Suprapubic skin (tissue), 3 donors: ENCODE data around the gene CCDC88C.

Source experiments
- EP300 ChIP-seq: sonication (generic); formaldehyde crosslinking; IDR thresholded peaks from one replicate; pipeline ENCODE4 v1.6.1; 2017; ENCODE audit warnings: antibody characterized with exemption
- POLR2A ChIP-seq, 2 donors: fragments of 450-650 bp; IDR thresholded peaks; one replicate each; pipeline ENCODE4 v1.6.1; 2017; ENCODE audit warnings: antibody characterized with exemption in 2 of 2, mild to moderate bottlenecking in 2 of 2, moderate library complexity in 2 of 2
- TF ChIP-seq, protein P1 (sequence below), 2 donors: fragments of 200-600 bp in 1 of 2; fragments of 450-650 bp in 1 of 2; sonication (generic) in 1 of 2; IDR thresholded peaks; one replicate each; pipeline ENCODE4 v1.5.1; 2016 to 2019; ENCODE audit warnings: antibody characterized with exemption in 2 of 2, mild to moderate bottlenecking in 1 of 2, moderate library complexity in 1 of 2

GRCh38 chr14:91229005-91229382 is 188.6 kb downstream of the CCDC88C start:
- TF ChIP-seq POLR2A (IDR thresholded peaks at IDR 0.05) (no peak), EP300 (no peak)
- TF ChIP-seq, protein P1, sequence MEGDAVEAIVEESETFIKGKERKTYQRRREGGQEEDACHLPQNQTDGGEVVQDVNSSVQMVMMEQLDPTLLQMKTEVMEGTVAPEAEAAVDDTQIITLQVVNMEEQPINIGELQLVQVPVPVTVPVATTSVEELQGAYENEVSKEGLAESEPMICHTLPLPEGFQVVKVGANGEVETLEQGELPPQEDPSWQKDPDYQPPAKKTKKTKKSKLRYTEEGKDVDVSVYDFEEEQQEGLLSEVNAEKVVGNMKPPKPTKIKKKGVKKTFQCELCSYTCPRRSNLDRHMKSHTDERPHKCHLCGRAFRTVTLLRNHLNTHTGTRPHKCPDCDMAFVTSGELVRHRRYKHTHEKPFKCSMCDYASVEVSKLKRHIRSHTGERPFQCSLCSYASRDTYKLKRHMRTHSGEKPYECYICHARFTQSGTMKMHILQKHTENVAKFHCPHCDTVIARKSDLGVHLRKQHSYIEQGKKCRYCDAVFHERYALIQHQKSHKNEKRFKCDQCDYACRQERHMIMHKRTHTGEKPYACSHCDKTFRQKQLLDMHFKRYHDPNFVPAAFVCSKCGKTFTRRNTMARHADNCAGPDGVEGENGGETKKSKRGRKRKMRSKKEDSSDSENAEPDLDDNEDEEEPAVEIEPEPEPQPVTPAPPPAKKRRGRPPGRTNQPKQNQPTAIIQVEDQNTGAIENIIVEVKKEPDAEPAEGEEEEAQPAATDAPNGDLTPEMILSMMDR (IDR thresholded peaks at IDR 0.05) = no peak
